Measurements from ENCODE around the gene MACROH2A1. TPM values are rescaled to one million over a fixed set of nuclear protein-coding genes. Genes with fewer than 3 reads are reported as not detected.

MACROH2A1 gene
- total and polyA plus RNA-seq, 9 of the 15 experiments (the other 6 are each of a cell fraction or from before 2014, with no cell fraction given): 44.9 to 289 (median 193) TPM

DNA sequence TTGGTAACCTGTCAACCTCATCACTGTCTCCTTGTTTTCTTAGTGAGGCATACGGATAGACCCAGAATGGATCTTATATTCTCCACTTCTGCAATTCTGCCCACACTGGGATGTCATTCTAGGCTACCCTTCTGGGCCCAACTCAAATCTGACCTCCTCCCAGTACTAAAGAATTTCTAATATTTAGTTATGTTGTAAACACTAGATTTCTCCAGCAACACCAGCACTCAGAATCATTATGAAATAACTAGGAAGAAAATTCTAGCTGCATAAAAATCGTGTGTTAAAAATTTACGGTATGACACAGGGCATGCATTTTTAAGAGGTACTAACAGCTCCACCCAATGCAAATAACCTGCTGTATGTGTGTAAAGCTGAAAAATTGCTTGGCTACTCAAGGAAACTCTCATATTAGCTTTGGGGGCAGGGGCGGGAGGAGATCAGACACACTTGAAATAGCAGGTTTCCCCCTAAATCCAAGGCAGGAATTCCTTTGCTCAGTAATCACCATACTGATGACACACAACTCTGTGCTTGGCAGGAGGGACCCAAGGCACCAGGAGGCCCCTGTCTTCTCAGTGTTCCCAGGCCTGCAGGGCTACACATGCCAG is 27.3 kb downstream of the MACROH2A1 start:
- no peak for TF ChIP-seq KLF1 (tag; IDR thresholded peaks at IDR 0.05)
- TF ChIP-seq, protein P1, sequence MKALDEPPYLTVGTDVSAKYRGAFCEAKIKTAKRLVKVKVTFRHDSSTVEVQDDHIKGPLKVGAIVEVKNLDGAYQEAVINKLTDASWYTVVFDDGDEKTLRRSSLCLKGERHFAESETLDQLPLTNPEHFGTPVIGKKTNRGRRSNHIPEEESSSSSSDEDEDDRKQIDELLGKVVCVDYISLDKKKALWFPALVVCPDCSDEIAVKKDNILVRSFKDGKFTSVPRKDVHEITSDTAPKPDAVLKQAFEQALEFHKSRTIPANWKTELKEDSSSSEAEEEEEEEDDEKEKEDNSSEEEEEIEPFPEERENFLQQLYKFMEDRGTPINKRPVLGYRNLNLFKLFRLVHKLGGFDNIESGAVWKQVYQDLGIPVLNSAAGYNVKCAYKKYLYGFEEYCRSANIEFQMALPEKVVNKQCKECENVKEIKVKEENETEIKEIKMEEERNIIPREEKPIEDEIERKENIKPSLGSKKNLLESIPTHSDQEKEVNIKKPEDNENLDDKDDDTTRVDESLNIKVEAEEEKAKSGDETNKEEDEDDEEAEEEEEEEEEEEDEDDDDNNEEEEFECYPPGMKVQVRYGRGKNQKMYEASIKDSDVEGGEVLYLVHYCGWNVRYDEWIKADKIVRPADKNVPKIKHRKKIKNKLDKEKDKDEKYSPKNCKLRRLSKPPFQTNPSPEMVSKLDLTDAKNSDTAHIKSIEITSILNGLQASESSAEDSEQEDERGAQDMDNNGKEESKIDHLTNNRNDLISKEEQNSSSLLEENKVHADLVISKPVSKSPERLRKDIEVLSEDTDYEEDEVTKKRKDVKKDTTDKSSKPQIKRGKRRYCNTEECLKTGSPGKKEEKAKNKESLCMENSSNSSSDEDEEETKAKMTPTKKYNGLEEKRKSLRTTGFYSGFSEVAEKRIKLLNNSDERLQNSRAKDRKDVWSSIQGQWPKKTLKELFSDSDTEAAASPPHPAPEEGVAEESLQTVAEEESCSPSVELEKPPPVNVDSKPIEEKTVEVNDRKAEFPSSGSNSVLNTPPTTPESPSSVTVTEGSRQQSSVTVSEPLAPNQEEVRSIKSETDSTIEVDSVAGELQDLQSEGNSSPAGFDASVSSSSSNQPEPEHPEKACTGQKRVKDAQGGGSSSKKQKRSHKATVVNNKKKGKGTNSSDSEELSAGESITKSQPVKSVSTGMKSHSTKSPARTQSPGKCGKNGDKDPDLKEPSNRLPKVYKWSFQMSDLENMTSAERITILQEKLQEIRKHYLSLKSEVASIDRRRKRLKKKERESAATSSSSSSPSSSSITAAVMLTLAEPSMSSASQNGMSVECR (CRISPR knock-in tag; IDR thresholded peaks at IDR 0.05): no peak
- no peak for TF ChIP-seq NFIX (CRISPR knock-in tag; IDR thresholded peaks at IDR 0.05; ENCODE audit: low read depth)
- no peak for TF ChIP-seq DLX4 (CRISPR knock-in tag; IDR thresholded peaks at IDR 0.05)
- no peak for TF ChIP-seq GTF2F1 (IDR thresholded peaks at IDR 0.05; ENCODE audit: low read depth, low read length)
- no peak for TF ChIP-seq ZNF197 (CRISPR knock-in tag; IDR thresholded peaks at IDR 0.05; ENCODE audit: low read depth)
- TF ChIP-seq ZNF511 (CRISPR knock-in tag; IDR thresholded peaks at IDR 0.05): no peak
- TF ChIP-seq RFX5 (IDR thresholded peaks at IDR 0.05; ENCODE audit: low read depth, low read length): no peak
- TF ChIP-seq ZFPM2 (CRISPR knock-in tag; IDR thresholded peaks at IDR 0.05): no peak
- TF ChIP-seq ZKSCAN1 (IDR thresholded peaks at IDR 0.05; ENCODE audit: low read depth, low read length): no peak
- no peak for TF ChIP-seq BMI1 (IDR thresholded peaks at IDR 0.05; ENCODE audit: low read length)
- TF ChIP-seq GTF2E2 (tag; IDR thresholded peaks at IDR 0.05): no peak
- FAIRE-seq (no peak), DNase-seq (ENCODE audit: extremely low read depth in 1 of 4, low spot score in 3 of 4) (no peak), ATAC-seq (no peak)
- WGBS (ENCODE audit: insufficient coverage, low coverage, missing lambda C conversion rate): 77% methylated on average over 4 of the region's 4 CpGs
- no peaks in the 10 kb centered on the region for H3K4me1 ChIP-seq (replicated peaks in 1 of 2; ENCODE audit: control insufficient read depth in 2 of 2, insufficient read depth in 2 of 2, low read length in 2 of 2)
- H3K9ac ChIP-seq (ENCODE audit: insufficient read depth in 1 of 2, low read depth in 2 of 2, low read length in 2 of 2): no peak overlapping the region
- no TSS peak for BruUV-seq (replicated peaks)
- POLR2A ChIA-PET: interaction anchor here (0.6 kb wide), 2 partner anchors 10 to 127 kb away, joined by 3 read pairs; no protein-coding TSS in a partner anchor
- peaks cover 99% of the 10 kb centered on the region for H3K36me3 ChIP-seq (ENCODE audit: control insufficient read depth, insufficient read depth, low read length)
- no peak overlapping the region for H3K4me3 ChIP-seq
- no peak overlapping the region for H2AFZ ChIP-seq (ENCODE audit: low read depth, low read length)
- H4K20me1 ChIP-seq (replicated peaks; ENCODE audit: control insufficient read depth, insufficient read depth, low read length): peaks cover 19% of the 10 kb centered on the region
- CTCF ChIA-PET (ENCODE audit: low intra/inter-chr PET ratio): no interaction called here
- H3K79me2 ChIP-seq (ENCODE audit: control insufficient read depth, insufficient read depth, low read length): peaks cover 30% of the 10 kb centered on the region; the same call in 2 of the 3 replicates
- H3K9me1 ChIP-seq (ENCODE audit: control insufficient read depth, insufficient read depth, low read length): no peaks in the 10 kb centered on the region
- no peaks in the 10 kb centered on the region for H3K9me3 ChIP-seq (replicated peaks; ENCODE audit: control insufficient read depth, insufficient read depth, low read depth, low read length)
- no peaks in the 10 kb centered on the region for H3K27me3 ChIP-seq (ENCODE audit: control insufficient read depth in 2 of 2, insufficient read depth in 2 of 2, low read length in 2 of 2)
- intact Hi-C loops (cut with micrococcal nuclease): no loop called here
- in situ Hi-C loops (cut with MboI): no loop called here
- H3K27ac ChIP-seq (ENCODE audit: extremely low read depth, low read depth, low read length): no peak overlapping the region
- H3K4me2 ChIP-seq (ENCODE audit: insufficient read depth, low read length): no peak overlapping the region

Data from K562 (cell line).